HG03442 (cell line): ENCODE measurements around the gene RBBP5.

Experiments
- ATAC-seq: cut with Tn5 transposase; IDR thresholded peaks from one replicate; pipeline ENCODE4 v1.9.1; 2021; ENCODE audit warnings: mild to moderate bottlenecking, moderate library complexity; ENCODE audit not compliant: unreplicated experiment

RBBP5 gene

GRCh38 chr1:205075642-205076155 is 46.1 kb downstream of the RBBP5 start:
- no peak for ATAC-seq

GRCh38 chr1:205074513-205074912 is 47.3 kb downstream of the RBBP5 start:
- ATAC-seq: no peak

- ATAC-seq: no peak
These were observed 47.7 kb downstream of the RBBP5 start for GRCh38 chr1:205074084-205074483.

- ATAC-seq: no peak
These were observed 48.3 kb downstream of the RBBP5 start for GRCh38 chr1:205073511-205073910.

GRCh38 chr1:205072881-205073280 is 48.9 kb downstream of the RBBP5 start:
- no peak for ATAC-seq

- ATAC-seq: no peak
These were observed 49.5 kb downstream of the RBBP5 start for GRCh38 chr1:205072286-205072685.

- ATAC-seq: no peak
These were observed 50.0 kb downstream of the RBBP5 start for GRCh38 chr1:205071801-205072200.

- ATAC-seq: no peak
These were observed 50.8 kb downstream of the RBBP5 start for GRCh38 chr1:205071028-205071409.

GRCh38 chr1:205069371-205070125 is 52.2 kb downstream of the RBBP5 start:
- ATAC-seq: no peak

- no peak for ATAC-seq
These were observed 53.2 kb downstream of the RBBP5 start for GRCh38 chr1:205068457-205069040.

GRCh38 chr1:205068001-205068400 is 53.8 kb downstream of the RBBP5 start:
- ATAC-seq: no peak

GRCh38 chr1:205067031-205067430 is 54.7 kb downstream of the RBBP5 start:
- ATAC-seq: no peak

- ATAC-seq: no peak
These were observed 55.5 kb downstream of the RBBP5 start for GRCh38 chr1:205066141-205066818.

GRCh38 chr1:205065666-205066065 is 56.1 kb downstream of the RBBP5 start:
- ATAC-seq: no peak

GRCh38 chr1:205064741-205065316 is 56.9 kb downstream of the RBBP5 start:
- ATAC-seq: no peak

- no peak for ATAC-seq
These were observed 57.5 kb downstream of the RBBP5 start for GRCh38 chr1:205064301-205064700.

GRCh38 chr1:205062895-205063294 is 58.9 kb downstream of the RBBP5 start:
- ATAC-seq: no peak

GRCh38 chr1:205062319-205062718 is 59.5 kb downstream of the RBBP5 start:
- ATAC-seq: no peak

- ATAC-seq: no peak
These were observed 60.1 kb downstream of the RBBP5 start for GRCh38 chr1:205061665-205062069.

GRCh38 chr1:205061227-205061626 is 60.6 kb downstream of the RBBP5 start:
- ATAC-seq: no peak

GRCh38 chr1:205060746-205061145 is 61.0 kb downstream of the RBBP5 start:
- ATAC-seq: no peak

GRCh38 chr1:205059660-205060059 is 62.1 kb downstream of the RBBP5 start:
- ATAC-seq: no peak
